ENCODE results near the gene ATG4B.

DNA sequence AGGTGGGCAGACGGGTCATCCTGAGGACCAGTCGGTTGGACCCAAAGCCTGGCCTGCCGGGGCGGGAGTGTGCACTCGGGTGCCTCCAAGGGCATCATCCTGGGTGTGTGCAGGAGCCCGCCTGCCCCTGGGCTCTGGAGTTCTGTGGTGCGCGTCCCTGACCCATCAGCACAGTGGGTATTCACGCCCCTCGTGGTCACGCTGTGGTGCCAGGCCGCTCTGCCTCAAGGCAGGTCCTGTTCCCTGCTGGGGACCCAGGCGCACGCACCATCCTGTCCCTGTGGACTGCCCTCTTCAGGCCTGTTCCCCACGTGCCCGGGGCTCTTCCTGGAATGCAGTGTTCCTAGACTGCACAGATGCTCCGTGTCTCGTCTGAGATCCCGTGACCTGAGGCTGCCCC, 82.6 kb downstream of the ATG4B start:
- no peak for TF ChIP-seq EZH2 (IDR thresholded peaks at IDR 0.05; ENCODE audit: borderline replicate concordance, low read depth, low read length, severe bottlenecking)
- TF ChIP-seq, protein P1, sequence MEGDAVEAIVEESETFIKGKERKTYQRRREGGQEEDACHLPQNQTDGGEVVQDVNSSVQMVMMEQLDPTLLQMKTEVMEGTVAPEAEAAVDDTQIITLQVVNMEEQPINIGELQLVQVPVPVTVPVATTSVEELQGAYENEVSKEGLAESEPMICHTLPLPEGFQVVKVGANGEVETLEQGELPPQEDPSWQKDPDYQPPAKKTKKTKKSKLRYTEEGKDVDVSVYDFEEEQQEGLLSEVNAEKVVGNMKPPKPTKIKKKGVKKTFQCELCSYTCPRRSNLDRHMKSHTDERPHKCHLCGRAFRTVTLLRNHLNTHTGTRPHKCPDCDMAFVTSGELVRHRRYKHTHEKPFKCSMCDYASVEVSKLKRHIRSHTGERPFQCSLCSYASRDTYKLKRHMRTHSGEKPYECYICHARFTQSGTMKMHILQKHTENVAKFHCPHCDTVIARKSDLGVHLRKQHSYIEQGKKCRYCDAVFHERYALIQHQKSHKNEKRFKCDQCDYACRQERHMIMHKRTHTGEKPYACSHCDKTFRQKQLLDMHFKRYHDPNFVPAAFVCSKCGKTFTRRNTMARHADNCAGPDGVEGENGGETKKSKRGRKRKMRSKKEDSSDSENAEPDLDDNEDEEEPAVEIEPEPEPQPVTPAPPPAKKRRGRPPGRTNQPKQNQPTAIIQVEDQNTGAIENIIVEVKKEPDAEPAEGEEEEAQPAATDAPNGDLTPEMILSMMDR (IDR thresholded peaks at IDR 0.05; ENCODE audit: borderline replicate concordance, extremely low read depth, low read length, poor library complexity, severe bottlenecking), result no peak
